Measurements from ENCODE around the gene KANSL1.

Gene KANSL1

DNA sequence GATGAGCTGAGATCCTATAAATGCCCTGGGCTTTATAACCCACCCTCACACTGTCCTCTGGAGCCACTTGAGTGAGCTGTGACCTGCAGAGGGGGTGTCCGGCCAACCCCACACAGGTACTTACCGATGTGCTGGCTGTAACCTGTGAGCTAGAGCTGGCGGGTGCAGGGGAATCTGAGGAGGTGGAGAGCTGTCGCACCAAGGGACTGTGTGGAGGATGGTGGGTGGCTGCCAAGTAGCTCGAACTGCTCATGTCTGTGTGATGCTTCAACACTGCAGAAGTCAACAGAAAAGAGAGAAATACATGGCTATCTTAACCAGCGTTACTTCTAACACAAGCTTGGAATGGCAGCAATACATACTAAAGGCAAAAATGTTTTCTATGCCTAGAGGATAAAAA is 154.8 kb downstream of the KANSL1 start:
- DNase-seq = no peak
- Histone ChIP-seq H3K4me2 (ENCODE audit: low read depth, low read length) (no peak overlapping the region), H3K36me3 (replicated peaks; ENCODE audit: insufficient read depth, low read length) (0 out of 2 replicates have a peak, but pooled peaks cover 7% of the 10 kb centered on the region), H3K9me3 (replicated peaks; ENCODE audit: insufficient read depth, low read length) (no peaks in the 10 kb centered on the region), H3K4me1 (ENCODE audit: low read length) (peaks cover 28% of the 10 kb centered on the region), H3K9me2 (replicated peaks; ENCODE audit: insufficient read depth, low read length) (no peaks in the 10 kb centered on the region), H3K27me3 (replicated peaks; ENCODE audit: insufficient read depth, low read length) (no peaks in the 10 kb centered on the region), H4K20me1 (ENCODE audit: insufficient read depth, low read length) (peaks cover 4% of the 10 kb centered on the region; the same call in 1 of the 2 replicates), H3F3A (ENCODE audit: insufficient read depth, low read length) (peaks cover 15% of the 10 kb centered on the region), H3K27ac (ENCODE audit: low read length) (no peak overlapping the region), H3K4me3 (ENCODE audit: low read length) (no peak overlapping the region), H2AFZ (ENCODE audit: low read length) (no peak overlapping the region), H3K9ac (ENCODE audit: low read length) (no peak overlapping the region), H3K79me2 (ENCODE audit: low read length) (0 out of 2 replicates have a peak, but pooled peaks cover 3% of the 10 kb centered on the region)
- no peak for TF ChIP-seq EZH2 (optimal IDR thresholded peaks at IDR 0.05; ENCODE audit: low read depth, low read length)
- no peak for TF ChIP-seq EZH2phosphoT487 (IDR thresholded peaks at IDR 0.05; ENCODE audit: low read length)
- TF ChIP-seq, protein P1, sequence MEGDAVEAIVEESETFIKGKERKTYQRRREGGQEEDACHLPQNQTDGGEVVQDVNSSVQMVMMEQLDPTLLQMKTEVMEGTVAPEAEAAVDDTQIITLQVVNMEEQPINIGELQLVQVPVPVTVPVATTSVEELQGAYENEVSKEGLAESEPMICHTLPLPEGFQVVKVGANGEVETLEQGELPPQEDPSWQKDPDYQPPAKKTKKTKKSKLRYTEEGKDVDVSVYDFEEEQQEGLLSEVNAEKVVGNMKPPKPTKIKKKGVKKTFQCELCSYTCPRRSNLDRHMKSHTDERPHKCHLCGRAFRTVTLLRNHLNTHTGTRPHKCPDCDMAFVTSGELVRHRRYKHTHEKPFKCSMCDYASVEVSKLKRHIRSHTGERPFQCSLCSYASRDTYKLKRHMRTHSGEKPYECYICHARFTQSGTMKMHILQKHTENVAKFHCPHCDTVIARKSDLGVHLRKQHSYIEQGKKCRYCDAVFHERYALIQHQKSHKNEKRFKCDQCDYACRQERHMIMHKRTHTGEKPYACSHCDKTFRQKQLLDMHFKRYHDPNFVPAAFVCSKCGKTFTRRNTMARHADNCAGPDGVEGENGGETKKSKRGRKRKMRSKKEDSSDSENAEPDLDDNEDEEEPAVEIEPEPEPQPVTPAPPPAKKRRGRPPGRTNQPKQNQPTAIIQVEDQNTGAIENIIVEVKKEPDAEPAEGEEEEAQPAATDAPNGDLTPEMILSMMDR (IDR thresholded peaks at IDR 0.05; ENCODE audit: low read length) = no peak

DNA sequence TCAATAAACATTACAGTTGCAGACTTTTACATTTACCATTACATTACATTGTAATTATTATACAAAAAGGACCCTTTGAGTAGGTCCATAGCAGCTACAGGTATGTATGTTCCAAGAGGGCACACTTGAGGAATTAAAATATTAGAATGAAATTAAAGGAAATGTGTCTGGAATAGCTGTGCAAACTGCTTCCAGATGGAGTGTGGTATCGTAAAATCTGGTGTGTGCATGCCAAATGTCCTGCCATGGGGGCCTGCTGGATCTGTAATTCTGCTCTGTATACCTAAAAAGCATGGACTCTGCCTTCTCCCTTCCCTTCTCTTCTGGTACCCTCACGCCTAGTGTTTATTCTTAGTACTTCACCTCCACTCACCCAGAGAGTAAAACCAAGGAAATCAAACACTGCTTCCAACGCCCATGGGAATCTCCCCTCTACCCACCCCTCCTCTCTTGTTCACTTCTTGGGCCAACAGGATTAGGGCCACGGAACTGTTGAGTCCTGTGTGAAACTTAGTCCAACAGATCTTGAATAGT is 155.4 kb downstream of the KANSL1 start:
- no peak for DNase-seq
- Histone ChIP-seq H3K4me1 (ENCODE audit: low read length) (peaks cover 28% of the 10 kb centered on the region), H3K9ac (ENCODE audit: low read length) (no peak overlapping the region), H3K4me2 (ENCODE audit: low read depth, low read length) (no peak overlapping the region), H3K9me3 (replicated peaks; ENCODE audit: insufficient read depth, low read length) (no peaks in the 10 kb centered on the region), H2AFZ (ENCODE audit: low read length) (no peak overlapping the region), H3K9me2 (replicated peaks; ENCODE audit: insufficient read depth, low read length) (no peaks in the 10 kb centered on the region), H3K36me3 (replicated peaks; ENCODE audit: insufficient read depth, low read length) (0 out of 2 replicates have a peak, but pooled peaks cover 8% of the 10 kb centered on the region), H3F3A (ENCODE audit: insufficient read depth, low read length) (peaks cover 15% of the 10 kb centered on the region), H3K79me2 (ENCODE audit: low read length) (no peaks in the 10 kb centered on the region), H3K27ac (ENCODE audit: low read length) (no peak overlapping the region), H3K4me3 (ENCODE audit: low read length) (no peak overlapping the region), H3K27me3 (replicated peaks; ENCODE audit: insufficient read depth, low read length) (no peaks in the 10 kb centered on the region), H4K20me1 (ENCODE audit: insufficient read depth, low read length) (peaks cover 4% of the 10 kb centered on the region; the same call in 1 of the 2 replicates)
- no peak for TF ChIP-seq EZH2 (optimal IDR thresholded peaks at IDR 0.05; ENCODE audit: low read depth, low read length)
- TF ChIP-seq, protein P1 (IDR thresholded peaks at IDR 0.05; ENCODE audit: low read length) = no peak
- no peak for TF ChIP-seq EZH2phosphoT487 (IDR thresholded peaks at IDR 0.05; ENCODE audit: low read length)

DNA sequence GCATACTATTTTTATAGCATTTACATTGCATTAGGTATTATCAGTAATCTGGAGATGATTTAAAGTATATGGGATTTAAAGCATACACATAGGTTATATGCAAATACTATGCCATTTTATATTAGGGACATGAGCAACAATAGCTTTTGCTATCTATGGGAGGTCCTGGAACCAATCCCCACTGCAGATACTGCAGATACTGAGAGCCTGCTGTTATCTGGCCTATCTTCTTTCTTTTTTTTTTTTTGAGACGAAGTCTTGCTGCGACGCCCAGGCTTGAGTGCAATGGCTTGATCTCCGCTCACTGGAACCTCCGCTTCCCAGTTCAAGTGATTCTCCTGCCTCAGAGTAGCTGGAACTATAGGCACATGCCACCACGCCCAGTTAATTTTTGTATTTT is 156.7 kb downstream of the KANSL1 start:
- Histone ChIP-seq H3K4me2 (ENCODE audit: low read depth, low read length) (peak overlapping the region; percentile 33; the same call in 1 of the 2 replicates), H3K9ac (ENCODE audit: low read length) (no peak overlapping the region), H3K4me3 (ENCODE audit: low read length) (no peak overlapping the region), H3K27ac (ENCODE audit: low read length) (no peak overlapping the region), H2AFZ (ENCODE audit: low read length) (no peak overlapping the region), H3K79me2 (ENCODE audit: low read length) (no peaks in the 10 kb centered on the region), H3K36me3 (replicated peaks; ENCODE audit: insufficient read depth, low read length) (0 out of 2 replicates have a peak, but pooled peaks cover 8% of the 10 kb centered on the region), H3K9me2 (replicated peaks; ENCODE audit: insufficient read depth, low read length) (no peaks in the 10 kb centered on the region), H3K27me3 (replicated peaks; ENCODE audit: insufficient read depth, low read length) (no peaks in the 10 kb centered on the region), H4K20me1 (ENCODE audit: insufficient read depth, low read length) (peaks cover 4% of the 10 kb centered on the region; the same call in 1 of the 2 replicates), H3F3A (ENCODE audit: insufficient read depth, low read length) (peaks cover 15% of the 10 kb centered on the region), H3K4me1 (ENCODE audit: low read length) (peaks cover 28% of the 10 kb centered on the region), H3K9me3 (replicated peaks; ENCODE audit: insufficient read depth, low read length) (no peaks in the 10 kb centered on the region)
- no peak for DNase-seq
- TF ChIP-seq EZH2phosphoT487 (IDR thresholded peaks at IDR 0.05; ENCODE audit: low read length) (no peak), EZH2 (optimal IDR thresholded peaks at IDR 0.05; ENCODE audit: low read depth, low read length) (no peak)
- TF ChIP-seq, protein P1 (IDR thresholded peaks at IDR 0.05; ENCODE audit: low read length) = no peak
